BLaER1 (cell line): Measurements from ENCODE around the gene TOR2A.
"Not testable (repeated sequence)": the region's sequence is repeated elsewhere in the genome, so short reads cannot be mapped to it uniquely, and the experiment has no call there.

Experiments used
- H3K27ac ChIP-seq: shearing (Covaris generic); formaldehyde crosslinking; 2 replicates; pipeline ENCODE4 v1.8.1; 2022
- H3K27me3 ChIP-seq: shearing (Covaris generic); formaldehyde crosslinking; 2 replicates; pipeline ENCODE4 v1.8.1; 2022
- H3K36me3 ChIP-seq: shearing (Covaris generic); formaldehyde crosslinking; 2 replicates; pipeline ENCODE4 v1.8.1; 2022
- H3K4me1 ChIP-seq: shearing (Covaris generic); formaldehyde crosslinking; 2 replicates; pipeline ENCODE4 v1.8.1; 2022
- H3K4me2 ChIP-seq: shearing (Covaris generic); formaldehyde crosslinking; 2 replicates; pipeline ENCODE4 v1.8.1; 2022
- H3K4me3 ChIP-seq: shearing (Covaris generic); formaldehyde crosslinking; 2 replicates; pipeline ENCODE4 v1.8.1; 2022
- H3K9ac ChIP-seq: shearing (Covaris generic); formaldehyde crosslinking; 2 replicates; pipeline ENCODE4 v1.8.1; 2022
- H3K9me3 ChIP-seq: shearing (Covaris generic); formaldehyde crosslinking; 2 replicates; pipeline ENCODE4 v1.8.1; 2022
- H4K20me1 ChIP-seq: shearing (Covaris generic); formaldehyde crosslinking; 2 replicates; pipeline ENCODE4 v1.8.1; 2022
- Cebpa-rat ChIP-seq: shearing (Covaris generic); IDR thresholded peaks from 2 replicates; pipeline ENCODE4 v1.8.1; 2022

The TOR2A gene

DNA sequence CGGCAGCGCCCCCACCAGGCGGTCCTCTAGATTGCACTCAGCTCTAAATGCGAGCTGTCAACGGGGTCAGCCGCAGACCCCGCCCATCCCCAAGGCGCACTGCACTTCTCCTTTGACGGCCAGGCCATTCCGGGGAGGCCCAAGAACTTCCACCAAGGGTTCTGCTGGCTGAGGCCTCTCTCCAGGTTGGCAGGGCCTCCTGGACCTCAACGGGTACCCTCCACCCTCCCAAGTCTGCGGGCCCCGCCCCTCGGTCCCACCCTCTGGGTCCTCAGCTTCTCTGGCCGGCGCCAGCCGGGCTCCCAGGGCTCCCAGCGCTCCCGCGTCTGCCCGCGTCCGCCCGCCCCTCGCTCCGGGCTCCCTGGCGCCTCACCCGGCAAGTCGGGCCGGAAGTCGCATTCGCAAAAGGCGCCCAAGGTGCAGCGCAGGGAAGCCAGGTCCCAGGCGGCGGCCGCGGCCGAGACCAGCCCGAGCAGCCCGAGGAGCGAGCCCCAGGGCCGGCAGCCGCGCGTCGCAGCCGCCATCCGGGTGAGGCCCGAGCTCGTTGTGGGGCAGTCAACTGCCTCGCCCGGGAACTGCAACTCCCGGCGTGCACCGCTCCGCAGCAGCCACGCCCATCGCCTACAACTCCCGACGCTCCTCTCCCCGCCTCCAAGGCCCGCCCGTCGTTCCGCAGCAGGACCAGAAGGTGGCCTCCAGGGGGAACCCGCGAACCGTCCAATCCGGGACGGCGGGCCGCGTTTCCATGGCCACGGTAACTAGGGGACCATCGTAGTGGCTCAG, at the start of gene TOR2A:
Gene TOR2A, minus strand, starts transcription at position 548 of the 783 bp plus-strand sequence. Its CDS starts 24 bp downstream, at position 524.
- Histone ChIP-seq H3K4me1 (peaks cover 49% of the 10 kb centered on the region), H3K9ac (peak within 1 kb of the TSS; percentile 82), H3K9me3 (no peaks in the 10 kb centered on the region), H3K4me2 (peak within 1 kb of the TSS; percentile 73), H3K4me3 (peak within 1 kb of the TSS; percentile 82), H3K27ac (peak within 1 kb of the TSS; percentile 88), H4K20me1 (peaks cover 19% of the 10 kb centered on the region), H3K27me3 (no peaks in the 10 kb centered on the region), H3K36me3 (peaks cover 57% of the 10 kb centered on the region)
- TF ChIP-seq Cebpa-rat, result no peak

DNA sequence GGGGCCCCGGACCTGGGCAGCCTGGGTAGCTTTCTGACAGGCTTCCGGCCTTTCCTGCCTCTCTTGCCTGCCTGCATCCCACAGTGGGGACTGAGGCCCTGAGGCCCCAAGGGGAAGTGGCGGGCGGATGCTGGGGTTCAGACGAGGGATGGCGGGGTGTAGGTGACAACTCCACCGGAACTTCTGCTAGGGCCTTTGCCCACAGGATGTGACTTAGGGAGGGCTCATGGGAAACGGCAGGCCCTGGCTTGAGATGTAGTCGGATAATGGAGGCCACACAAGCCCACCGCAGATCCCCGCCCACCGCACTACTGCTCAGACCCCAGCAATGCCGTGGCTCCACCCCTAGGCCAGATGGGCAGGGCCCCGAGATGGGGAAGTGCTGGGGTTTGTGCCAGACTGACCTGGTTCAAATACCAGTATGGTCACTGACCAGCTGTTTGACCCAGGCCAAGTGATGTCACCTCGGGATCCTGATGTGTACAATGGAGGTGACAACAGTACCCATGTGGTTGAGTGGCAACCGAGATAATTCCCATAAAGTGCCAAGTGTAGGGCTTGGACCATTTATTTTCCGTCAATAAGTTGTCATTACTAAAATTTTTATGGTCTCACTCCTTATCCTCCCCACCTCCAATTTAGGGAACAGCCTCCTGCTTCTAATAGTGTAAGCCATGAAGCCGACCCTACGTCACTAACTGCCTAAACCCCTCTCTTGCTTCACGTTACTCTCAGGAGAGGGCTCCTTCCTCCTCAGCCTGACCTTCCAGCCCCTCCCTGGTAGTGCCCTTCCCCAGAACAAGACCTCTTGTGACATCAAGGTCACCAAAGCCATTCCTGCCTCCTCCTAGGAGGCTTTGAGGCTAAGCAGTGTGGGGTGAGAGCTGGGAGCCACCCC, 48.3 kb upstream of the TOR2A start:
- H3K4me2 ChIP-seq, result peak overlapping the region; percentile 88
- TF ChIP-seq Cebpa-rat, result 0 out of 2 replicates have a peak, but pooled peaks have one; percentile 22
- H3K27ac ChIP-seq, result peak overlapping the region; percentile 98
- H3K4me3 ChIP-seq, result peak overlapping the region; percentile 96
- peak overlapping the region; percentile 98 for H3K9ac ChIP-seq
- peaks cover 44% of the 10 kb centered on the region for H4K20me1 ChIP-seq
- H3K36me3 ChIP-seq, result peaks cover 15% of the 10 kb centered on the region
- no peaks in the 10 kb centered on the region for H3K9me3 ChIP-seq
- peaks cover 79% of the 10 kb centered on the region for H3K4me1 ChIP-seq
- no peaks in the 10 kb centered on the region for H3K27me3 ChIP-seq

DNA sequence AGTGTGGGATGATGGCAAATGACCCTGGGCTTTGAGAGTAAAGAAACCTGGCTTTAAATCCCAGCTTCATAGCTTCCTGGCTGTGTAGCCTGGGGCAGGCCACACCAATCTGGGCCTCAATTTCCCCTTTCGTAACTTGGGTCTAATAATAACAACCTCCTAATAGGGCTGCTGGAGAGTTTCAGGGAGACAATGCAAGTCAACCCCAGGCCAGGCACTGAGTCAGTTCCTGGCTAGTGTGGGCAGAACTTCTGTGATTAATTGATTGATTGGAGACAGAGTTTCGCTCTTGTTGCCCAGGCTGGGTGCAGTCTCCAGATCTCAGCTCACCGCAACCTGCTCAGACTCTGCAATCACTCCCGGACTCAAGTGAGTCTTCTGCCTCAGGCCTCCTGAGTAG, 46.7 kb upstream of the TOR2A start:
- Histone ChIP-seq H3K4me2 (peak overlapping the region; percentile 88), H4K20me1 (peaks cover 29% of the 10 kb centered on the region), H3K9me3 (no peaks in the 10 kb centered on the region), H3K4me3 (no peak overlapping the region), H3K27me3 (no peaks in the 10 kb centered on the region), H3K27ac (peak overlapping the region; percentile 47), H3K9ac (no peak overlapping the region), H3K36me3 (no peaks in the 10 kb centered on the region; the same call in 1 of the 2 replicates), H3K4me1 (peaks cover 69% of the 10 kb centered on the region)
- no peak for TF ChIP-seq Cebpa-rat

DNA sequence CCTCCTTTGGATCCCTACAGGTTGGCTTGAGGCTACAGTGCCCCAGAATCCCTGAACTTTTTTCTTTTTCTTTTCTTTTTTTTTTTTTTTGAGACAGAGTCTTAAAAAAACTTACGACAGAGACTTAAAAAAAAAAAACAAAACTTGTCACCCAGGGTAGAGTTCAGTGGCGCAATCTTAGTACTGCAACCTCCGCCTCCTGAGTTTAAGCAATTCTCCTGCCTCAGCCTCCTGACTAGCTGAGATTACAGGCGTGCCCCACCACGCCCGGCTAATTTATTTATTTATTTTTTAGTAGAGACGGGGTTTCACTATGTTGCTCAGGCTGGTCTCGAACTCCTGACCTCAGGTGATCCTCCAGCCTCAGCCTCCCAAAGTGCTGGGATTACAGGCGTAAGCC, 45.8 kb upstream of the TOR2A start:
- peak; percentile 29; the same call in 1 of the 2 replicates for TF ChIP-seq Cebpa-rat
- Histone ChIP-seq H4K20me1 (peaks cover 23% of the 10 kb centered on the region), H3K9ac (peak overlapping the region; percentile 15; the same call in 1 of the 2 replicates), H3K4me2 (peak overlapping the region; percentile 88), H3K4me1 (peaks cover 73% of the 10 kb centered on the region), H3K27ac (peak overlapping the region; percentile 92)
- H3K36me3 ChIP-seq, H3K4me3 ChIP-seq, H3K9me3 ChIP-seq, H3K27me3 ChIP-seq: not testable (repeated sequence)

DNA sequence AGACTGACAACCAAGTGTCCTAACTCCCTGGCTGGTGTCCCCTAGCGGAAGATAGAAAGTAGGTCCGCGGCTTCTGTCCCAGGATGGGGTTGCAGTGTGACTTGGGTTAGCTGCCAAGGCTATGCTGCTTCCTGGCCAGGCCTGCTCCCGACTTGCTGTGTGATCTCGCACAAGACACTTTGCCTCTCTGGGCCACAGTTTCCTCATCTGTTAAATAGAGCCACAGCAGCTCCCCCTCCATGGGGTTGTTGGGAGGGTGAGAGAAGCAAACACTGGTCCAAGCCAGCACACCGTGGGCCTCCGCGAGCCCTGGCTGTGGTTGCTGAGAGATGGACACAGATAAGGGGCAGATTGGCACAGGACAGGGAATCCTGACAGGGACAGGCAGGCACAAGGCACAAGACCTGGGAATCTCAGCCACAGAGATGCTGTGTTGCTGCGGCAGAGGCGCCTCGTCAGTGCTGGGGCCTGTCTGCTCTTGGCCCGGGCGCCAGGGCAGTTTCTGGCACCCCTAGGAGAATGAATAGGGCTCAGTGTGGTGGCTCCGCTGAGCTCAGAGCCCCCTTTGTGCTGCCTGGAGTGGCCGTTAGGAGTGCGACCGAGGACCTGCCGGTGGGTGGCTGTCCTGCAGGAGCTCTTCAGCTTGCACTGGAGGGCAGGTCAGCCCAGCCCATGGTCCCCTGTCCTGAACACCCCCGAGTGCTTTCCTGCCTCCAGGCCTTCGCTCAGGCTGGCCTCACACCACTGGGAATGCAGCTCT, 45.2 kb upstream of the TOR2A start:
- Histone ChIP-seq H3K4me2 (peak overlapping the region; percentile 88), H3K36me3 (no peaks in the 10 kb centered on the region), H3K27ac (peak overlapping the region; percentile 92), H3K4me3 (no peak overlapping the region), H3K27me3 (no peaks in the 10 kb centered on the region), H3K9me3 (no peaks in the 10 kb centered on the region), H4K20me1 (peaks cover 29% of the 10 kb centered on the region), H3K9ac (peak overlapping the region; percentile 92), H3K4me1 (peaks cover 79% of the 10 kb centered on the region)
- no peak for TF ChIP-seq Cebpa-rat

DNA sequence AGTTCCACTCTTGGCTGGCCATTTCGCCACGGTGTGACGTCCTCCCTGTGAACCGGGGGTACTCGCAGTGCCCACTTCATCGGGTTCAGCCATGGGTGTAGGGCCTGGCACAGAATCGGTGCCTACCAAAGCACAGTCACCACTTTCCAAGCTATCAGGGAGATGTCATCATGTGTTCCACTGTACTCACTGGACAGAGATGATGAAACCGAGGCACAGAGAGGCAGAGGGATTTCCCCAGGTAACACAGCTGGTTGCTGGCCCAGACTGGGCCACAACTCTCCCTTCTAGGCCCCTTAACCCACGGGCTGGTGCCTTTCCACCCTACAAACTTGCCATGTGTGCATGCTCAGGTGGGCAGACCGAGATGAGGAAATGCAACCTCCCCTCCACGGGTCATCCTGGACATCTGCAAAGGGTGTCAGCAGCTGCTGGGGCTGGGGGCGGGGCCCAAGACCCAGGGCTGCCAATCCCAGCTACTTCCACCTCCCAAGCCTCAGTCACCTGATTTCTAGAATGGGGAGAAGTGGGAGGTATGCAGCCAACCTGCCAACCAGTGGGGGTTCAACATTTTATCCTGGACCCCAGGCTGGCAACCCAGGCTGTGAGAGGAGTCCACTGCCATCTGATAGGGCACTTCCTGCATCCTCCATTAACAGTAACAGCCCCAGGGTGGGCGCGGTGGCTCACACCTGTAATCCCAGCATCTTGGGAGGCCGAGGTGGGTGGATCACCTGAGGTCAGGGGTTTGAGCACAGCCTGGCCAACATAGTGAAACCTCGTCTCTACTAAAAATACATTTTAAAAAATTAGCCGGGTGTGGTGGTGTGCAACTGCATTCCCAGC, 44.3 kb upstream of the TOR2A start:
- Histone ChIP-seq H3K27ac (peak overlapping the region; percentile 92), H3K4me1 (peaks cover 83% of the 10 kb centered on the region), H3K4me2 (peak overlapping the region; percentile 88), H4K20me1 (peaks cover 38% of the 10 kb centered on the region), H3K9me3 (no peaks in the 10 kb centered on the region), H3K4me3 (peak overlapping the region; percentile 79), H3K36me3 (peaks cover 9% of the 10 kb centered on the region), H3K9ac (peak overlapping the region; percentile 92), H3K27me3 (no peaks in the 10 kb centered on the region)
- peak; percentile 57; the same call in 1 of the 2 replicates for TF ChIP-seq Cebpa-rat

DNA sequence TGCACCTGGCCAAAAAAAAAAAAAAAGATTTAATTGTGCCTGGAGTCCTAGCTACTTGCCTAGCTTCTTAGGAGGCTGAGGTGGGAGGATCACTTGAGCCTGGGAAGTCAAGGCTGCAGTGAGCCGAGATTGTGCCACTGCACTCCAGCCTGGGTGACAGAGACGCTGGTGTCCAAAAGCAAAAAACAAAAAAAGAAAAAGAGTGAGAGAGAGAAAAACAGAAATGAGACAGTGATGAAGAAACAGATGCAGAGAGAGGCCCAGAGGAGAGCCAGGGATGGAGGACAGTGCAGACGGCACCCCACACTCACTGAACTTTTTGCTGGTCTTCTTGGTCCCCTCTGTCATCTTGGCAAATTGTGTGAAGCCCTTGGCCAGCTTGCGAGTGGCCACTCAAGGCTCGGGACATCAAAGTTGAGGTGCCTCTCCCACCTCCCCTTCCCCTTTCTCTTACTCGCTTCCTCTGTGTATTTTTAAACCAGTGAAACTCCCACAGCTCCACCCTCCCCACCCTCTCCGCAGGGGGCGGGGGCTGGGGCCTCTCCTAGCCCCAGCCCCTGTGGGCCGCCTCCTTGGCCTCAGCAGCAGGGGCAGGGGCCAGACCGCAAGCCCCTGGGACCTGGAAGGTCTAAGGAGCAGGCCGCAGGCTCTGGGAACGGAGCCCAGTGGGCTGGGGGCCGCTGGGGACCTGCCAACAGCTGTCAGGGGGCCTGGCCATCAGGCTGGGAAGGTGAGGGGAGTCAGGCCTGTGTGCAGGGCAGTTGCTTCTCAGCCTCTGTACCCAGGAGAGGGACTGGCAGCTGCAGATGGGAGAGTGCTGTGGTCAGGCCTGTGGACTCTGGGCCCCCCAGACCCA, 43.4 kb upstream of the TOR2A start, which contains the start of gene SH2D3C:
Gene SH2D3C, minus strand, starts transcription at position 387 of the 856 bp plus-strand sequence. Its CDS starts 39 bp downstream, at position 348.
- peak within 1 kb of the TSS; percentile 92 for H3K9ac ChIP-seq
- H3K27me3 ChIP-seq, result no peaks in the 10 kb centered on the region
- peaks cover 47% of the 10 kb centered on the region for H4K20me1 ChIP-seq
- H3K36me3 ChIP-seq, result peaks cover 17% of the 10 kb centered on the region
- no peak for TF ChIP-seq Cebpa-rat
- peaks cover 83% of the 10 kb centered on the region for H3K4me1 ChIP-seq
- H3K4me2 ChIP-seq, result peak within 1 kb of the TSS; percentile 88
- H3K27ac ChIP-seq, result peak within 1 kb of the TSS; percentile 92
- no peaks in the 10 kb centered on the region for H3K9me3 ChIP-seq
- H3K4me3 ChIP-seq, result peak within 1 kb of the TSS; percentile 79
